Measurements from ENCODE around the gene SLC34A2.

DNA sequence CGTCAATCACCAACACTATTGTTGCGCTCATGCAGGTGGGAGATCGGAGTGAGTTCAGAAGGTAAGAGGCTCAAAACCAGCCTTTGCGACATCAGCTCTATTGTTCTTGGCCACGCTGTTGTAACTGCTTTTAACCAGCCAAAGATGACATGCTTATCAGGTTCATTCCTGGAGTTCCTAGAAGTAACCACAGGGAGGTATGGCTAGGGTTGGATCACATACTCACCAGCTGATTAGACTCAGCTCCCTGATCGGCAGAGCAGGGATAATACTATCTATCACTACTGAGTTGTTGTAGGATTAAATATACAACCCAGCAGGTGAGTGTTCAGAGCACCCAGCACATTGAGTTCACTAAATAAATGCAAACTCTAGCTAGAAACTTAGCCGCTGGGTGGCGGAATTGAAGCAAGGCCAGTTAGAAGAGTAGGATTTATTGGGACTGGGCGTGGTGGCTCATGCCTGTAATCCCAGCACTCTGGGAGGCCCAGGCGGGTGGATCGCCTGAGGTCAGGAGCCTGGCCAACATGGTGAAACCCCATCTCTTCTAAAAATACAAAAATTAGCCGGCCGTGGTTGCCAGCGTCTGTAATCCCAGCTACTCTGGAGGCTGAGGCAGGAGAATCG is 12.4 kb downstream of the SLC34A2 start:
- TF ChIP-seq, protein P1, sequence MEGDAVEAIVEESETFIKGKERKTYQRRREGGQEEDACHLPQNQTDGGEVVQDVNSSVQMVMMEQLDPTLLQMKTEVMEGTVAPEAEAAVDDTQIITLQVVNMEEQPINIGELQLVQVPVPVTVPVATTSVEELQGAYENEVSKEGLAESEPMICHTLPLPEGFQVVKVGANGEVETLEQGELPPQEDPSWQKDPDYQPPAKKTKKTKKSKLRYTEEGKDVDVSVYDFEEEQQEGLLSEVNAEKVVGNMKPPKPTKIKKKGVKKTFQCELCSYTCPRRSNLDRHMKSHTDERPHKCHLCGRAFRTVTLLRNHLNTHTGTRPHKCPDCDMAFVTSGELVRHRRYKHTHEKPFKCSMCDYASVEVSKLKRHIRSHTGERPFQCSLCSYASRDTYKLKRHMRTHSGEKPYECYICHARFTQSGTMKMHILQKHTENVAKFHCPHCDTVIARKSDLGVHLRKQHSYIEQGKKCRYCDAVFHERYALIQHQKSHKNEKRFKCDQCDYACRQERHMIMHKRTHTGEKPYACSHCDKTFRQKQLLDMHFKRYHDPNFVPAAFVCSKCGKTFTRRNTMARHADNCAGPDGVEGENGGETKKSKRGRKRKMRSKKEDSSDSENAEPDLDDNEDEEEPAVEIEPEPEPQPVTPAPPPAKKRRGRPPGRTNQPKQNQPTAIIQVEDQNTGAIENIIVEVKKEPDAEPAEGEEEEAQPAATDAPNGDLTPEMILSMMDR (IDR thresholded peaks at IDR 0.05; ENCODE audit: insufficient read depth, low read depth, low read length) = no peak
- no peak for TF ChIP-seq EZH2 (IDR thresholded peaks at IDR 0.05; ENCODE audit: insufficient read depth, low read length)
